ENCODE measurements around the gene TTYH1. TPM values are rescaled to one million over a fixed set of nuclear protein-coding genes. Genes with fewer than 3 reads are reported as not detected.

Gene TTYH1
- total RNA-seq, 4 donors from 2014 or later: 0.63 to 17.8 (median 10.8) TPM

Other genes starting within 250 kb of the TTYH1 start
- gene TMC4, start 242.3 kb upstream of the TTYH1 start, total RNA-seq: 1 to 10 TPM; 2.4 to 9.3 (median 6.3) TPM
- 100 to 1,000 TPM in 1 of 4 donors, 10 to 100 TPM in 3; 57.4 to 117 (median 62.2) TPM for gene MBOAT7, start 225.9 kb upstream of the TTYH1 start, total RNA-seq
- 100 to 1,000 TPM in 2 of 4 donors, 10 to 100 TPM in 2; 80.5 to 118 (median 107) TPM for gene TSEN34, start 224.2 kb upstream of the TTYH1 start, total RNA-seq
- gene RPS9, start 214.6 kb upstream of the TTYH1 start, total RNA-seq: 1,000 to 10,000 TPM; 2,457 to 3,045 (median 2,759) TPM
- gene LILRB3, start 192.5 kb upstream of the TTYH1 start, total RNA-seq: 1 to 10 TPM in 2 of 4 donors, under 1 TPM in 2; 0.65 to 7.7 (median 3.5) TPM
- gene LILRA6, start 172.7 kb upstream of the TTYH1 start, total RNA-seq: 1 to 10 TPM in 2 of 4 donors, under 1 TPM in 1, not detected in 1; 0.98 to 1.6 (median 1.5) TPM
- gene LILRB5, start 158.2 kb upstream of the TTYH1 start, total RNA-seq: 1 to 10 TPM; 2.5 to 4.9 (median 4.1) TPM
- 1 to 10 TPM in 2 of 4 donors, under 1 TPM in 2; 0.78 to 1.6 (median 1.1) TPM for gene LILRB2, start 134.4 kb upstream of the TTYH1 start, total RNA-seq
- 1 to 10 TPM in 1 of 4 donors, under 1 TPM in 1, not detected in 2; 0.59 to 2.4 TPM for gene LILRA5, start 102.3 kb upstream of the TTYH1 start, total RNA-seq
- gene LILRA4, start 76.3 kb upstream of the TTYH1 start, total RNA-seq: 1 to 10 TPM in 1 of 4 donors, under 1 TPM in 1, not detected in 2; 0.84 to 6.2 TPM
- 1 to 10 TPM in 2 of 4 donors, under 1 TPM in 2; 0.19 to 4.2 (median 2.0) TPM for gene LAIR1, start 50.5 kb upstream of the TTYH1 start, total RNA-seq
- gene LENG8, start 33.7 kb downstream of the TTYH1 start, total RNA-seq: 100 to 1,000 TPM in 1 of 4 donors, 10 to 100 TPM in 3; 57.9 to 195 (median 64.1) TPM
- gene LENG9, start 48.3 kb downstream of the TTYH1 start, total RNA-seq: 1 to 10 TPM; 4.5 to 9.2 (median 6.5) TPM
- gene CDC42EP5, start 57.8 kb downstream of the TTYH1 start, total RNA-seq: 10 to 100 TPM in 2 of 4 donors, 1 to 10 TPM in 2; 5.5 to 21.8 (median 9.6) TPM
- gene LAIR2, start 87.4 kb downstream of the TTYH1 start, total RNA-seq: not detected
- 1 to 10 TPM in 1 of 4 donors, under 1 TPM in 2, not detected in 1; 0.17 to 1.8 (median 0.93) TPM for gene LILRA2, start 158.3 kb downstream of the TTYH1 start, total RNA-seq
- gene LILRA1, start 178.2 kb downstream of the TTYH1 start, total RNA-seq: under 1 TPM in 1 of 4 donors, not detected in 3; 0.23 TPM
- under 1 TPM; 0.10 to 0.69 (median 0.50) TPM for gene LILRB1, start 215.0 kb downstream of the TTYH1 start, total RNA-seq
- gene LILRB4, start 247.5 kb downstream of the TTYH1 start, total RNA-seq: 1 to 10 TPM in 1 of 4 donors, under 1 TPM in 3; 0.15 to 1.6 (median 0.78) TPM